ENCODE data around the gene SLX9. TPM values are rescaled to one million over a fixed set of nuclear protein-coding genes. Genes with fewer than 3 reads are reported as not detected.

The SLX9 gene
- polyA plus RNA-seq, 1 donor (not counting 4 experiments of a cell fraction or from before 2014, with no cell fraction given) = 21.8 TPM

DNA sequence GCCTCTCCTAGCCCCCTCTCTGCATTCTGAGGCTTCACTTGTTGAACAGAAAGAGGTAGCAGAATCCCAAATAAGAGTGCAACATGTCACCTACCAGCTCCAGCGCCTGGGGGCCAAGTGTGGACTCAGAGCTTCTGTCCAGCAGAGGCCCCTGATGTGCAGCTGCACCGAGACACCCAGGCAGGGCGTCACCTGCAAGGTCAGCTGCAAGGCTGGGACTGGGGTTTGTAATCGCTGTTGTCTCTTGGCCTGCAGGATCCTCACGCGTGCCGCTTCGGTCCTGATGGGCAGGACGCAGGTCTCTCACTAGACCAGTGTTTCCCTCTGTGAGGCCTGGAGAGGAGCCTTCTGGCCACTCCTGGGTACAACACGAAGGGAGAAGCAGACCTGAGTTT is 4.3 kb upstream of the SLX9 start:
- FAIRE-seq = no peak
- Histone ChIP-seq H4K20me1 (ENCODE audit: control insufficient read depth, extremely low read depth, insufficient read depth, low read length) (no peaks in the 10 kb centered on the region), H3K9ac (ENCODE audit: control insufficient read depth, extremely low read depth, insufficient read depth, low read length) (no peak overlapping the region), H3K9me3 (ENCODE audit: control insufficient read depth, low read depth, low read length) (no peaks in the 10 kb centered on the region), H3K79me2 (ENCODE audit: control insufficient read depth, insufficient read depth, low read length) (peaks cover 5% of the 10 kb centered on the region), H3K4me1 (ENCODE audit: control insufficient read depth, extremely low read depth, insufficient read depth, low read length) (peaks cover 20% of the 10 kb centered on the region), H3K9me1 (ENCODE audit: control insufficient read depth, extremely low read depth, insufficient read depth, low read length) (no peaks in the 10 kb centered on the region), H3K36me3 (ENCODE audit: control insufficient read depth in 2 of 2, extremely low read depth in 1 of 2, insufficient read depth in 2 of 2, low read length in 2 of 2) (no peaks in the 10 kb centered on the region), H3K4me3 (ENCODE audit: control insufficient read depth in 2 of 3, extremely low read depth in 1 of 3, insufficient read depth in 2 of 3, low read depth in 1 of 3, low read length in 3 of 3) (no peak overlapping the region), H2AFZ (ENCODE audit: control insufficient read depth, low read length) (no peak overlapping the region), H3K4me2 (ENCODE audit: control insufficient read depth, extremely low read depth, insufficient read depth, low read depth, low read length) (no peak overlapping the region), H3K27me3 (ENCODE audit: control insufficient read depth, extremely low read depth, insufficient read depth, low read length) (peaks cover 16% of the 10 kb centered on the region), H3K27ac (ENCODE audit: control insufficient read depth, insufficient read depth, low read length) (no peak overlapping the region)
- dilution Hi-C loops (cut with MboI; ENCODE audit: extremely low pct_ligation_motif_present, low sequenced_read_pairs) = no loop called here
- DNase-seq (ENCODE audit: low read depth, low spot score) = no peak
- TF ChIP-seq, protein P1, sequence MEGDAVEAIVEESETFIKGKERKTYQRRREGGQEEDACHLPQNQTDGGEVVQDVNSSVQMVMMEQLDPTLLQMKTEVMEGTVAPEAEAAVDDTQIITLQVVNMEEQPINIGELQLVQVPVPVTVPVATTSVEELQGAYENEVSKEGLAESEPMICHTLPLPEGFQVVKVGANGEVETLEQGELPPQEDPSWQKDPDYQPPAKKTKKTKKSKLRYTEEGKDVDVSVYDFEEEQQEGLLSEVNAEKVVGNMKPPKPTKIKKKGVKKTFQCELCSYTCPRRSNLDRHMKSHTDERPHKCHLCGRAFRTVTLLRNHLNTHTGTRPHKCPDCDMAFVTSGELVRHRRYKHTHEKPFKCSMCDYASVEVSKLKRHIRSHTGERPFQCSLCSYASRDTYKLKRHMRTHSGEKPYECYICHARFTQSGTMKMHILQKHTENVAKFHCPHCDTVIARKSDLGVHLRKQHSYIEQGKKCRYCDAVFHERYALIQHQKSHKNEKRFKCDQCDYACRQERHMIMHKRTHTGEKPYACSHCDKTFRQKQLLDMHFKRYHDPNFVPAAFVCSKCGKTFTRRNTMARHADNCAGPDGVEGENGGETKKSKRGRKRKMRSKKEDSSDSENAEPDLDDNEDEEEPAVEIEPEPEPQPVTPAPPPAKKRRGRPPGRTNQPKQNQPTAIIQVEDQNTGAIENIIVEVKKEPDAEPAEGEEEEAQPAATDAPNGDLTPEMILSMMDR (optimal IDR thresholded peaks at IDR 0.05 in 1 of 3, IDR thresholded peaks at IDR 0.05 in 1 of 3, conservative IDR thresholded peaks at IDR 0.05 in 1 of 3; ENCODE audit: extremely low read depth in 1 of 3, insufficient read depth in 2 of 3, low read length in 3 of 3) = no peak
- TF ChIP-seq EZH2 (IDR thresholded peaks at IDR 0.05; ENCODE audit: low read length) = no peak

DNA sequence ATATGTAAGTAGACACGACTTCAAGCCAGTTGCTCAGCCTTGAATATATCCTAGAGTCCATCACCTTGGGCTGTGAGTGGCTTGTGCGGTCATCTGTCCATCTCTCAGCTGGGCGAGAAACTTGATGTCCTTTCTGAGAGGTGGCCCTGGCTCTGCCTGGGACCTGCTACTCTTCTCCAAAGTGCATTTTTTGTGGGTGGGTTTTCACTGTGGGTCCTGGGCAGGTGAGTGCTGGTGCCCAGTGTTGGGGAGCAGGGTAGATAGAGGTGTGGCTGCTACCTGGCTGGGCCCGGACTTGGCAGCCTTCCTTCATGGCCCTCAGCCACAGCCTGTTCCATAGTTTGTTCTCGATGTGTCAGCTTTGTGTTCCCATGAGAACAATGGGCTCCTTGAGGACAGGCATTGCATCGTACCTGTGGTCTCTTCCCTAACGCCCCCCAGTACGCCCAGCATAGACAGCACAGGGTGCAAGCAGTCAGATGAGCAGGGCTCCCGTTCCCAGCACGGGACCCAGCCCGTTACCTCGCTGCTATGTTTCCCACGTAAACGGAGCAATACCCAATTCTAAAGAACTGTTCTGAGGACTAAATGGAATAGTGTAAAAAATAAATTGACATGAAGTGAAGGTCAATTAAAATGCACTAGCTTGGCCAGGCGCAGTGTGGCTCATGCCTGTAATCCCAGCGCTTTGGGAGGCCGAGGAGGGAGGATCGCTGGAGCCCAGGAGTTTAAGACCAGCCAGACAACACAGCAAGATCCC is 877 bp upstream of the SLX9 start:
- H3K79me2 ChIP-seq (ENCODE audit: control insufficient read depth, insufficient read depth, low read length) = peaks cover 39% of the 10 kb centered on the region
- H3K9me1 ChIP-seq (ENCODE audit: control insufficient read depth, extremely low read depth, insufficient read depth, low read length) = no peaks in the 10 kb centered on the region
- peaks cover 7% of the 10 kb centered on the region for H4K20me1 ChIP-seq (ENCODE audit: control insufficient read depth, extremely low read depth, insufficient read depth, low read length)
- H3K4me2 ChIP-seq (ENCODE audit: control insufficient read depth, extremely low read depth, insufficient read depth, low read depth, low read length) = peak overlapping the region; percentile 85
- H3K9ac ChIP-seq (ENCODE audit: control insufficient read depth, extremely low read depth, insufficient read depth, low read length) = peak overlapping the region; percentile 76
- peaks cover 2% of the 10 kb centered on the region for H3K27me3 ChIP-seq (ENCODE audit: control insufficient read depth, extremely low read depth, insufficient read depth, low read length)
- TF ChIP-seq, protein P1 (optimal IDR thresholded peaks at IDR 0.05 in 1 of 3, IDR thresholded peaks at IDR 0.05 in 1 of 3, conservative IDR thresholded peaks at IDR 0.05 in 1 of 3; ENCODE audit: extremely low read depth in 1 of 3, insufficient read depth in 2 of 3, low read length in 3 of 3) = no peak
- TF ChIP-seq EZH2 (IDR thresholded peaks at IDR 0.05; ENCODE audit: low read length) = no peak
- peak overlapping the region; percentile 73 to 96 (median 84) for H3K4me3 ChIP-seq (ENCODE audit: control insufficient read depth in 2 of 3, extremely low read depth in 1 of 3, insufficient read depth in 2 of 3, low read depth in 1 of 3, low read length in 3 of 3)
- H3K27ac ChIP-seq (ENCODE audit: control insufficient read depth, insufficient read depth, low read length) = peak overlapping the region; percentile 66
- H2AFZ ChIP-seq (ENCODE audit: control insufficient read depth, low read length) = no peak overlapping the region
- dilution Hi-C loops (cut with MboI; ENCODE audit: extremely low pct_ligation_motif_present, low sequenced_read_pairs) = no loop called here
- H3K36me3 ChIP-seq (ENCODE audit: control insufficient read depth in 2 of 2, extremely low read depth in 1 of 2, insufficient read depth in 2 of 2, low read length in 2 of 2) = peaks cover 4 to 6% of the 10 kb centered on the region in 2 experiments
- FAIRE-seq (no peak), DNase-seq (ENCODE audit: low read depth, low spot score) (no peak)
- H3K4me1 ChIP-seq (ENCODE audit: control insufficient read depth, extremely low read depth, insufficient read depth, low read length) = peaks cover 19% of the 10 kb centered on the region
- no peaks in the 10 kb centered on the region for H3K9me3 ChIP-seq (ENCODE audit: control insufficient read depth, low read depth, low read length)

All from keratinocyte (primary cell).